Activated CD4-positive, alpha-beta T cell treated with anti-CD3 and anti-CD28 coated beads, Interleukin-2, amount 10 ng/mL, durations not matched to agents 7 days and 5 days (primary cell): ENCODE data around the gene CFAP61. TPM values are rescaled to one million over a fixed set of nuclear protein-coding genes. Genes with fewer than 3 reads are reported as not detected.

ENCODE experiments used
- CTCF ChIA-PET: fragments of 350-600 bp; sonication (Branson Sonifier 250); formaldehyde crosslinking; loops from one replicate; lab custom pipeline; 2021; ENCODE audit warnings: antibody characterized with exemption; lab: Charles Lee
- POLR2A ChIA-PET: fragments of 350-600 bp; sonication (Branson Sonifier 250); formaldehyde crosslinking; loops from one replicate; lab custom pipeline; 2021; ENCODE audit warnings: antibody characterized with exemption; lab: Charles Lee
- DNase-seq: peaks from one replicate; pipeline ENCODE4 v3.0.0-alpha.2; 2020
- H3K27ac Mint-ChIP-seq: one replicate; pipeline ENCODE4 v1.8.0; 2021; ENCODE audit warnings: mild to moderate bottlenecking, moderate library complexity, mixed read lengths
- H3K27me3 Mint-ChIP-seq: one replicate; pipeline ENCODE4 v1.8.0; 2021; ENCODE audit warnings: mixed read lengths
- H3K36me3 Mint-ChIP-seq: one replicate; pipeline ENCODE4 v1.8.0; 2021; ENCODE audit warnings: low read depth, mixed read lengths
- H3K4me1 Mint-ChIP-seq: one replicate; pipeline ENCODE4 v1.8.0; 2021; ENCODE audit warnings: mixed read lengths
- H3K4me3 Mint-ChIP-seq: one replicate; pipeline ENCODE4 v1.8.0; 2021; ENCODE audit warnings: mild to moderate bottlenecking, moderate library complexity, mixed read lengths
- H3K9me3 Mint-ChIP-seq: one replicate; pipeline ENCODE4 v1.8.0; 2021; ENCODE audit warnings: mixed read lengths
- total RNA-seq, 2 experiments: library from RNA; stranded (reverse); gene quantifications; one replicate each; pipeline ENCODE4 v1.2.3, GENCODE V29; 2021

CFAP61 gene
- total RNA-seq, 2 experiments from 2014 or later: not detected

DNA sequence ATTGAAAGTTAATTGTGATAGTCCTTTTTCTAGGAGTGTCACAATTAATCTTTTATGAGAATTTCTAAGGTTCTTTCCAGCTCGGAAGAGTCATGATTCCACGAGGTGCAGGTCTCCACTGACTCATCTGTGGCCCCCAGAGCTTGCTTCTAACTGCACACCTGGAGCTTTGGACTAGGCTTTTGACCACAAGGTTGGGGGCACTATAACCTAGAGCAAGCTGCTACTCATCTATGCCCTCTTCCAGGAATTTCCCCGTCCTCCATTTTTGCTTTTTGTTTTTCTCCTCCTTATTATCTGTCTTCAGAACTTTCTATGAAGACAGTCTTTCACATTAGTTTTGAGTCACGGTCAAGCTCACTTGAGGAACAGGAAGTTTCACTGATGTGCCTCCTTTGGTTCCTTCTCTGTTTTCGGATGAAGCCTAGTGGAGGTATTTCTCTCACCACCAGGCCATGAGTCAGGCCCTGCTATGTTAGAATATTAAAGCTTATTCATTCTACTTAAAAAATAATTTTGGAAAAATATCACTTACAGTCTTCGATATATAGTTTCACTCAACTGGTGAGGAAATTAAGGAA lies 196.4 kb downstream of the CFAP61 start:
- CTCF ChIA-PET: no interaction called here
- Mint-ChIP-seq H3K27me3 (no peaks in the 10 kb centered on the region), H3K27ac (no peak overlapping the region)

DNA sequence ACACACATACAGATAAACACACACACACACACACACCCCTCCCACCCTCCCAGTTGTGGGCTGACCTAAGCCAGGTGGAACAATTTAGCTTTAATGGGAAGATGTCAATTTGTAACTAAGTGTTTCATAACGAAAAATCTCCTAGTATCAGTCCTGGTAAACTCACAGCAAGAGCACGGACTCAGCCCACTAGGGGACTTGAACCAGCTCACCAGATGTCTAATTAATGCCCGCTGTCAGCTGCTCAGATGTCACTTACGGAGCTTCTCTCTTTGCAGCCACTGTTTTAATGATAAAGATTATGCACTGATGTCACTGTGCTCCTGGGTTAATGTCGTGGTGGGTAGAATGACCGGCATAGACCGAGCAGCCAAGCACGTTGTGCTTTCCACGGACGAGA lies 199.0 kb downstream of the CFAP61 start:
- DNase-seq: no peak
- H3K9me3 Mint-ChIP-seq: no peaks in the 10 kb centered on the region
- no peaks in the 10 kb centered on the region for H3K36me3 Mint-ChIP-seq
- ChIA-PET POLR2A (no interaction called here), CTCF (interaction anchor here (1.0 kb wide), 1 partner anchor 14 kb away, joined by 3 read pairs; no protein-coding TSS in a partner anchor)
- H3K4me1 Mint-ChIP-seq: no peaks in the 10 kb centered on the region
- H3K27me3 Mint-ChIP-seq: no peaks in the 10 kb centered on the region
- no peak overlapping the region for H3K4me3 Mint-ChIP-seq
- H3K27ac Mint-ChIP-seq: no peak overlapping the region

More for the DNA sequence above, 196.4 kb downstream of the CFAP61 start:
- Mint-ChIP-seq H3K36me3 (no peaks in the 10 kb centered on the region), H3K9me3 (peaks cover 7% of the 10 kb centered on the region), H3K4me1 (no peaks in the 10 kb centered on the region), H3K4me3 (no peak overlapping the region)
- POLR2A ChIA-PET: no interaction called here
- DNase-seq: no peak

DNA sequence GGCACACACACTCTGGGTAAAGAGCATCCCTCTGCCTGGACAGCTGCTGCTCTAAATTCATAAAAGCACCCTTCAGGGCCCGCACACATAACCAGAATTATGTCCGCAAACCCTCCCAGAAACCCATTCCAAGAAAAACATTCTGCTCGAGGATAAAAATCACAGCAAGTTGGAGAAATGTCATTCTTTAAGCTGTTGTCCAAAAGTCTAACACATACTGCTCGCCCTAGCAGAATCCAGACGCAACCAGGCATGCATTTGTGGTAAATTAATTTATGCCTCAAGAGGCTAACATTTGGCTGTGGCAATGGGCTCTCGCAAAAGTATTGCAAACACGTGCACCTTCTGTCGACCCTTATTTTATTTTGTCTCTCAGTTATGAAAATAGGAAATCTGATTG lies 199.5 kb downstream of the CFAP61 start:
- Mint-ChIP-seq H3K27ac (no peak overlapping the region), H3K36me3 (no peaks in the 10 kb centered on the region), H3K27me3 (no peaks in the 10 kb centered on the region), H3K4me3 (no peak overlapping the region), H3K9me3 (no peaks in the 10 kb centered on the region), H3K4me1 (no peaks in the 10 kb centered on the region)
- ChIA-PET POLR2A (no interaction called here), CTCF (interaction anchor here (1.0 kb wide), 1 partner anchor 15 kb away, joined by 3 read pairs; no protein-coding TSS in a partner anchor)
- DNase-seq: no peak

DNA sequence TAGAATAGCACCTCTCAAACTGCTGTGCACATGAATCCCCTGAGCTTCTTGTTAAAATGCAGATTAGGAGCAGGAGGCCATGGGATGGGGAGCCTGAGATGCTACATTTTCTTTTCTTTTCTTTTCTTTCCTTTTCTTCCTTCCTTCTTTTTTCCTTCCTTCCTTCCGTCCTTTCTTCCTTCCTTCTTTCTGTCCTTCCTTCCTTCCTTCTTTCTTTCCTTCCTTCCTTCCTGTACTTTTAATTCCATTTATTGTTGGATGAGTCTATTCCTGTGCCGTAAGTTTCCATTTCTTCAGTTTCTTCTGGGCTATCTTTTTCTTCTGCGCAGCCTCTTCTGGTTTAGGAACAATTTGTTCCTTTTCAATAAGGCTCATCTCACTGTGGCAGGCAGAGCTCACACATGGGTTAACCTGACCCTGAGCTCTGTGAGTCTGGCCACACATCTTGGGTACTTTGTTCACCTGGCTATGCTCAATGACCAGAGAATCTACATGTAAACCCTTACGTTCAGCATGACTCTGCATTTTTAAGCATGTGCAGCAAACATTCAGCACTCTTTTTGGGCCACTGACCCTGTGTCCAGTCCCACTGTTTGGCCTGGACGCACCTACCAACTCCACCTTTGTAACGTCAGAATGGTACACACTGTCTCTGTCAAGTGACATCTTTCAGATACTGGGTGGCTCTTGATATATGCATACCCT lies 200.9 kb downstream of the CFAP61 start:
- DNase-seq: no peak
- Mint-ChIP-seq H3K4me3 (no peak overlapping the region), H3K4me1 (no peaks in the 10 kb centered on the region), H3K27ac (no peak overlapping the region), H3K9me3 (no peaks in the 10 kb centered on the region), H3K27me3 (no peaks in the 10 kb centered on the region), H3K36me3 (no peaks in the 10 kb centered on the region)
- ChIA-PET POLR2A (interaction anchor here (0.6 kb wide), 1 partner anchor 1940 kb away, joined by 4 read pairs; no protein-coding TSS in a partner anchor), CTCF (interaction anchor here (0.6 kb wide), 1 partner anchor 1233 kb away, joined by 3 read pairs; no protein-coding TSS in a partner anchor)

DNA sequence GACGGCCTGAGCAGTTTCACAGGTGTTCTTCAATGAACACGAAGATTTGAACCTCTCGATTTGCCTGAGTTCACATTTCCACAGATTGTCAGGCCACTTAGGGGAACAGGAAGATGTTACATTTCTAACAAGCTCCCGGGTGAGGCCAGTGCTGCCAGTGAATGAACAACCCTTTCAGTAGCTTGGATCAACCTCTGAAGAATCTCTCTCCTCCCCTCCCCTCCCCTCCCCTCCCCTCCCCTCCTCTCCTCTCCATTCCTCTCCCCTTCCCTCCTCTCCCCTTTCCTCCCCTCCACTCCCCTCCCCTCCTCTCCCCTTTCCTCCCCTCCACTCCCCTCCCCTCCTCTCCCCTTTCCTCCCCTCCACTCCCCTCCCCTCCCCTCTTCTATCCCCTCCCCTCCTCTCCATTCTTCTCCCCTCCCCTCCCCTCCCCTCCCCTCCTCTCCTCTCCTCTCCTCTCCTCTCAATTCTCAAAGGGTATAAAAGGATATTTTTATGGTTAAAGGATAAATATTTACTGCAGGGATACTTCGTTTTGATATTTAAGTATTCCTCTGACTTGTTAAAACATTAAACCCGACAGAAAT lies 201.5 kb downstream of the CFAP61 start:
- CTCF ChIA-PET: interaction anchor here (0.6 to 0.9 kb wide), 2 partner anchors 8 to 1232 kb away, joined by 3 read pairs; no protein-coding TSS in a partner anchor
- no peak overlapping the region for H3K4me3 Mint-ChIP-seq
- no peaks in the 10 kb centered on the region for H3K36me3 Mint-ChIP-seq
- POLR2A ChIA-PET: no interaction called here
- no peaks in the 10 kb centered on the region for H3K9me3 Mint-ChIP-seq
- no peak for DNase-seq
- no peaks in the 10 kb centered on the region for H3K27me3 Mint-ChIP-seq
- no peaks in the 10 kb centered on the region for H3K4me1 Mint-ChIP-seq
- H3K27ac Mint-ChIP-seq: no peak overlapping the region

DNA sequence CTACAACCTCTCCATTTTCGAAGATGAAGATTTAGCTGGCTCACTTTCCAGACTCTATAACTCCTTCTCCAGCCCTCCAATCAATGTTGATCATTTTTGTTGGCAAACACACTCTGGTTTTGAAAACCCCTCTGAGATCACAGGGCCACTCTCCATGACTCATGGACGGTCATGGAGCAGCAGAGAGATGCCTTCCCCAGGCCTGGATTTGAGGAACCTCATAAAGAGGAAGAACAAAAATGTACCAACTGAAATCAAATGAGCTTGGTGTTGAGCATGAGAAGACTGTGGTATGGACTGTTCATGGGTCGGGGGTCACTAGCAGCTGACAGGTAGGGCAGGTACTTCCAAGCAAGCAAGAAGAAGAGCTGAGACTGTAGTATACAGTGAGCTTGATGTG lies 202.8 kb downstream of the CFAP61 start:
- Mint-ChIP-seq H3K36me3 (no peaks in the 10 kb centered on the region), H3K27me3 (peaks cover 2% of the 10 kb centered on the region), H3K4me3 (no peak overlapping the region), H3K9me3 (no peaks in the 10 kb centered on the region), H3K27ac (no peak overlapping the region), H3K4me1 (no peaks in the 10 kb centered on the region)
- no peak for DNase-seq
- POLR2A ChIA-PET: no interaction called here
- CTCF ChIA-PET: interaction anchor here (0.5 to 0.9 kb wide), 2 partner anchors 9 to 242 kb away, joined by 3 read pairs; no protein-coding TSS in a partner anchor

GRCh38 chr20:20259533-20259932 lies 207.2 kb downstream of the CFAP61 start:
- ChIA-PET POLR2A (no interaction called here), CTCF (interaction anchor here (0.6 kb wide), 1 partner anchor 228 kb away, joined by 3 read pairs; no protein-coding TSS in a partner anchor)
- no peaks in the 10 kb centered on the region for H3K36me3 Mint-ChIP-seq

GRCh38 chr20:20261159-20261558 lies 208.8 kb downstream of the CFAP61 start:
- DNase-seq: no peak
- Mint-ChIP-seq H3K27ac (no peak overlapping the region), H3K9me3 (no peaks in the 10 kb centered on the region), H3K27me3 (peaks cover 9% of the 10 kb centered on the region), H3K36me3 (no peaks in the 10 kb centered on the region), H3K4me1 (no peaks in the 10 kb centered on the region), H3K4me3 (no peak overlapping the region)
- CTCF ChIA-PET: no interaction called here
- POLR2A ChIA-PET: no interaction called here

More at GRCh38 chr20:20259533-20259932, 207.2 kb downstream of the CFAP61 start:
- H3K27ac Mint-ChIP-seq: no peak overlapping the region
- H3K27me3 Mint-ChIP-seq: peaks cover 9% of the 10 kb centered on the region
- no peak for DNase-seq
- no peaks in the 10 kb centered on the region for H3K4me1 Mint-ChIP-seq
- H3K4me3 Mint-ChIP-seq: no peak overlapping the region
- no peaks in the 10 kb centered on the region for H3K9me3 Mint-ChIP-seq

DNA sequence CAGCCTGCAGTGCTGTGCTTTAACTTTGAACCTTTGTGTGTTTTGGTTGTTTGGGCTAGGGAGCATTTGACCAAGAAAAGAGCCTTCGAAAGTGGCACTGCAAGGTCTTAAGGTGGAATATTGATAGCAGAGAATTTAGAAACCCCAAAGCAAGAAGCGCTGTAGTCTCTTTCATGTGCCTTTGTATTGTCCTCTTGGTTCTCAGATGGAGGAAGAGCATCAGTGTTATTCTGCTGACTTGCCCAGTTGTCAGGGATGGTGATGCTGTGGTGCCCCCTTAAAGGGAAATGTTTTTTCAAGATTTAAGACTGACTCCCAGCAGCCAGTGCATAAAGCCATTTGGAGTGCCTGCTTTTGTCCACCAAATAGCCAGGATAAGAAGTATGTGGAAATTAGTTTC lies 212.9 kb downstream of the CFAP61 start:
- Mint-ChIP-seq H3K27ac (no peak overlapping the region), H3K27me3 (peaks cover 6% of the 10 kb centered on the region), H3K36me3 (no peaks in the 10 kb centered on the region), H3K4me1 (no peaks in the 10 kb centered on the region), H3K4me3 (no peak overlapping the region), H3K9me3 (no peaks in the 10 kb centered on the region)
- ChIA-PET POLR2A (no interaction called here), CTCF (no interaction called here)
- DNase-seq: no peak

DNA sequence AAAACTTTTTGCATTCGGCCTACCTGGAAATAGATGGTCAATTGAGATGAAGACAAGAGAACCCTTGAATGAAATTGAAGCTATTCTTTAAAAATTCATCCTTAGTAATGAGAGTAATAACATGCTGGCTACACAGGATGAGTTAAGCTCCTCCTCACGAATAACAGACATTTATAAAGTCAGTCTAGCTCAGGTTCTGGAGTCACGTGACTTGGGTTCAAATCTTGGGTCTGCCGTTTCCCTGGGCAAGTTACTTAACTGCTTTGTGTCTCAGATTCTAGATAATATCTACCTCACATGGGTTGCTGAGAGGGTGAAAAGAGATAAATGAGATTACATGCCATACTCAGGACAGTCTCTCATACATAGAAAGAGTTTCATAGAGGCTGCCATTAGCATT lies 214.2 kb downstream of the CFAP61 start:
- Mint-ChIP-seq H3K4me3 (no peak overlapping the region), H3K27ac (no peak overlapping the region), H3K27me3 (peaks cover 4% of the 10 kb centered on the region), H3K36me3 (no peaks in the 10 kb centered on the region), H3K9me3 (no peaks in the 10 kb centered on the region), H3K4me1 (no peaks in the 10 kb centered on the region)
- POLR2A ChIA-PET: no interaction called here
- CTCF ChIA-PET: no interaction called here
- no peak for DNase-seq

GRCh38 chr20:20267685-20268370 lies 215.5 kb downstream of the CFAP61 start:
- Mint-ChIP-seq H3K4me1 (no peaks in the 10 kb centered on the region), H3K27me3 (peaks cover 2% of the 10 kb centered on the region), H3K36me3 (no peaks in the 10 kb centered on the region), H3K27ac (no peak overlapping the region), H3K9me3 (no peaks in the 10 kb centered on the region), H3K4me3 (no peak overlapping the region)
- CTCF ChIA-PET: no interaction called here
- POLR2A ChIA-PET: no interaction called here
- no peak for DNase-seq

DNA sequence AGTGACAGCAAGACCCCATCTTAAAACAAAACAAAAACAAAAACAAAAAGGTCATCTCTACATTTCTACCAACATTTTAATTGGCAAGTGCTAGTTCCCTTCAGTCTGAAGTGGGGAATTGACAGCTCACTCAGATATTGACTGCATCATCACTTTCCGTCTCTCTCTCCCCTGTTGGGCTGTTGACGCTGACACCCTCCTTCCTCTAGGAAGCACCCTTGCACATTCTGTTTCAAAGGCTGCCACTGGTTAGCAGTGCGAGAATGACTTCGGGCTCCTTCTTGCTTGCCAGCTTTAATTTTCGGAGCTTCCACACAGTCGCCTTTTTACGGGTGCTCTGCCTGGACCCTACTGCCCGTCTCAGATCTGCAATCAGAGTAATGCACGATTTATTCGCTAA lies 218.9 kb downstream of the CFAP61 start:
- Mint-ChIP-seq H3K27me3 (peaks cover 2% of the 10 kb centered on the region), H3K4me1 (no peaks in the 10 kb centered on the region), H3K4me3 (no peak overlapping the region), H3K27ac (no peak overlapping the region), H3K36me3 (no peaks in the 10 kb centered on the region), H3K9me3 (no peaks in the 10 kb centered on the region)
- no peak for DNase-seq
- POLR2A ChIA-PET: no interaction called here
- CTCF ChIA-PET: no interaction called here

DNA sequence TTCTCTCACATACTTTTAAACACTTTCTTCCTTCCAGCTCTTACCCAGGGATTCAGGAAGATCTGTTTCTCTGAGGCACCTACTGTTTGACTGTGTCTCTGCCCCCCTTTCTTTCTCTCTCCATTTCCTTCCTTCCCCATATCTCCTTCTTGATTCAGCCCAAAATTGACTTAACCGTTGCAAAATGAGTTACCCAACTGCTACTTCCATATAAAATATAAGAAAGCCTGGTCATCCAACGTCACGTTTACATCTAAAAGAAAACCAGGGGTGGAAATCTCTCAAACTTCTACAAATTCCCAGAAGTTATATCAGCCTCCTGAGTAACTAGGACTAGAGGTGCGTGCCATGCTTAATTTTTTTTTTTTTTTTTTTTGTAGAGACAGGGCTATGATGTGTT lies 220.4 kb downstream of the CFAP61 start:
- Mint-ChIP-seq H3K36me3 (no peaks in the 10 kb centered on the region), H3K4me3 (no peak overlapping the region), H3K27ac (no peak overlapping the region), H3K27me3 (peaks cover 11% of the 10 kb centered on the region), H3K9me3 (no peaks in the 10 kb centered on the region), H3K4me1 (no peaks in the 10 kb centered on the region)
- no peak for DNase-seq
- ChIA-PET POLR2A (no interaction called here), CTCF (no interaction called here)
